ENCODE results near the gene PXYLP1. TPM values are rescaled to one million over a fixed set of nuclear protein-coding genes. Genes with fewer than 3 reads are reported as not detected.

PXYLP1 gene
- total RNA-seq, 1 donor from 2014 or later = 37.6 TPM

- H3K4me1 Mint-ChIP-seq (ENCODE audit: low read depth) = no peaks in the 10 kb centered on the region
- no peak overlapping the region for H3K4me3 Mint-ChIP-seq (ENCODE audit: low read depth)
- H3K9me3 Mint-ChIP-seq (ENCODE audit: low read depth) = no peaks in the 10 kb centered on the region
- H3K27me3 Mint-ChIP-seq = no peaks in the 10 kb centered on the region
- DNase-seq (ENCODE audit: low spot score, unreplicated experiment) = no peak
- TF ChIP-seq CTCF (IDR thresholded peaks at IDR 0.05; ENCODE audit: unreplicated experiment) = no peak
- peaks cover 2% of the 10 kb centered on the region for H3K36me3 Mint-ChIP-seq (ENCODE audit: insufficient read depth)
- no peak overlapping the region for H3K27ac Mint-ChIP-seq
Observed at GRCh38 chr3:141273700-141274410, 42.2 kb downstream of the PXYLP1 start.

GRCh38 chr3:141274411-141275031 is 42.9 kb downstream of the PXYLP1 start:
- no peak overlapping the region for H3K27ac Mint-ChIP-seq

GRCh38 chr3:141275032-141275422 is 43.4 kb downstream of the PXYLP1 start:
- H3K4me3 Mint-ChIP-seq (ENCODE audit: low read depth) = no peak overlapping the region
- no peak for TF ChIP-seq CTCF (IDR thresholded peaks at IDR 0.05; ENCODE audit: unreplicated experiment)
- H3K4me1 Mint-ChIP-seq (ENCODE audit: low read depth) = no peaks in the 10 kb centered on the region
- no peak for DNase-seq (ENCODE audit: low spot score, unreplicated experiment)
- no peak overlapping the region for H3K27ac Mint-ChIP-seq
- peaks cover 8% of the 10 kb centered on the region for H3K36me3 Mint-ChIP-seq (ENCODE audit: insufficient read depth)
- H3K9me3 Mint-ChIP-seq (ENCODE audit: low read depth) = no peaks in the 10 kb centered on the region
- no peaks in the 10 kb centered on the region for H3K27me3 Mint-ChIP-seq

More at GRCh38 chr3:141274411-141275031, 42.9 kb downstream of the PXYLP1 start:
- no peak for DNase-seq (ENCODE audit: low spot score, unreplicated experiment)
- H3K36me3 Mint-ChIP-seq (ENCODE audit: insufficient read depth) = peaks cover 5% of the 10 kb centered on the region
- no peak overlapping the region for H3K4me3 Mint-ChIP-seq (ENCODE audit: low read depth)
- no peaks in the 10 kb centered on the region for H3K4me1 Mint-ChIP-seq (ENCODE audit: low read depth)
- H3K27me3 Mint-ChIP-seq = no peaks in the 10 kb centered on the region
- TF ChIP-seq CTCF (IDR thresholded peaks at IDR 0.05; ENCODE audit: unreplicated experiment) = no peak
- H3K9me3 Mint-ChIP-seq (ENCODE audit: low read depth) = no peaks in the 10 kb centered on the region

GRCh38 chr3:141275511-141275910 is 43.9 kb downstream of the PXYLP1 start:
- H3K9me3 Mint-ChIP-seq (ENCODE audit: low read depth) = no peaks in the 10 kb centered on the region
- H3K27ac Mint-ChIP-seq = no peak overlapping the region
- no peaks in the 10 kb centered on the region for H3K4me1 Mint-ChIP-seq (ENCODE audit: low read depth)
- no peaks in the 10 kb centered on the region for H3K27me3 Mint-ChIP-seq
- peaks cover 8% of the 10 kb centered on the region for H3K36me3 Mint-ChIP-seq (ENCODE audit: insufficient read depth)
- no peak for TF ChIP-seq CTCF (IDR thresholded peaks at IDR 0.05; ENCODE audit: unreplicated experiment)
- DNase-seq (ENCODE audit: low spot score, unreplicated experiment) = no peak
- no peak overlapping the region for H3K4me3 Mint-ChIP-seq (ENCODE audit: low read depth)

GRCh38 chr3:141275973-141276372 is 44.3 kb downstream of the PXYLP1 start:
- no peaks in the 10 kb centered on the region for H3K4me1 Mint-ChIP-seq (ENCODE audit: low read depth)
- TF ChIP-seq CTCF (IDR thresholded peaks at IDR 0.05; ENCODE audit: unreplicated experiment) = no peak
- H3K9me3 Mint-ChIP-seq (ENCODE audit: low read depth) = no peaks in the 10 kb centered on the region
- peaks cover 8% of the 10 kb centered on the region for H3K36me3 Mint-ChIP-seq (ENCODE audit: insufficient read depth)
- no peak overlapping the region for H3K27ac Mint-ChIP-seq
- H3K27me3 Mint-ChIP-seq = no peaks in the 10 kb centered on the region
- no peak for DNase-seq (ENCODE audit: low spot score, unreplicated experiment)
- H3K4me3 Mint-ChIP-seq (ENCODE audit: low read depth) = no peak overlapping the region

Data from progenitor cell of endocrine pancreas (in vitro differentiated cells).